SK-N-MC (cell line): Measurements from ENCODE around the gene RBM5.

Experiments
- DNase-seq: peaks from one replicate; pipeline ENCODE4 v3.0.0-alpha.2; 2011; ENCODE audit warnings: low read depth, low spot score
- H3K27ac ChIP-seq: fragments of 200-600 bp; sonication (generic); 2 replicates; pipeline ENCODE4 v1.5.1; 2016; ENCODE audit warnings: mixed run types
- H3K36me3 ChIP-seq: fragments of 200-600 bp; sonication (generic); 2 replicates; pipeline ENCODE4 v1.6.1; 2017; ENCODE audit warnings: antibody characterized with exemption, low read length, mixed read lengths; ENCODE audit not compliant: insufficient read depth
- H3K4me3 ChIP-seq: fragments of 200-600 bp; sonication (generic); 2 replicates; pipeline ENCODE4 v1.5.1; 2016
- H3K9ac ChIP-seq: fragments of 200-600 bp; sonication (generic); 2 replicates; pipeline ENCODE4 v1.8.0; 2017; ENCODE audit warnings: mixed run types, mixed read lengths; ENCODE audit not compliant: insufficient read length
- H3K9me3 ChIP-seq: fragments of 200-600 bp; sonication (generic); 2 replicates; pipeline ENCODE4 v1.6.1; 2017; ENCODE audit warnings: low read depth, mild to moderate bottlenecking, antibody characterized with exemption, low read length, moderate library complexity, mixed read lengths
- EZH2 ChIP-seq: fragments of 200-600 bp; sonication (generic); IDR thresholded peaks from one replicate; pipeline ENCODE4 v1.6.1; 2017; ENCODE audit warnings: antibody characterized with exemption
- FOXP2 ChIP-seq: optimal IDR thresholded peaks from 2 replicates; pipeline ENCODE3; 2011; ENCODE audit warnings: mild to moderate bottlenecking, moderate library complexity; ENCODE audit not compliant: insufficient read depth; ENCODE audit errors: extremely low read length, control extremely low read depth
- POLR2AphosphoS5 ChIP-seq: IDR thresholded peaks from 2 replicates; pipeline ENCODE4 v1.6.1; 2012; ENCODE audit warnings: mild to moderate bottlenecking, low read depth, low read length, borderline replicate concordance

The RBM5 gene

DNA sequence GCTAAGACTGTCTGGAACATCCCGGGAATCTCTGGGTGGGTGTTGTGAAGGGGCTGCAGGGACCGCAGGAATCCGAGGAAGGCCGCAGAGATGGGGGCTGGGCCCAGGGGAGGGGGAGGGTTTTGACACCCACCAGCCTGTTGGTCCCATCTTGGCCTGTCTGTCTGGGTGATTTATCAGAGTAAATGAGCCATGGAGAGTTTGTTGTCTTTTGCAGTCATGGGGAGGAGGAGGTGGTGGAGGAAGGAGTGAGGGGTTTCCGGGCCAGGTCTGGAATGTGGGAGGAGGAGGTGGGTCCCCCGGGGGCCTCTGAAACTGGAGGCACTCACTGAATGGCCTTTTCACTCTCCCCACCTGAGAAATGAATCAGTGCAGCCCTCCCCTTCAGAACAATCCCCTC, 77.9 kb downstream of the RBM5 start:
- Histone ChIP-seq H3K9ac (no peak overlapping the region), H3K27ac (no peak overlapping the region), H3K36me3 (no peaks in the 10 kb centered on the region), H3K4me3 (no peak overlapping the region), H3K9me3 (no peaks in the 10 kb centered on the region)
- no peak for DNase-seq
- TF ChIP-seq FOXP2 (no peak), POLR2AphosphoS5 (no peak), EZH2 (no peak)

DNA sequence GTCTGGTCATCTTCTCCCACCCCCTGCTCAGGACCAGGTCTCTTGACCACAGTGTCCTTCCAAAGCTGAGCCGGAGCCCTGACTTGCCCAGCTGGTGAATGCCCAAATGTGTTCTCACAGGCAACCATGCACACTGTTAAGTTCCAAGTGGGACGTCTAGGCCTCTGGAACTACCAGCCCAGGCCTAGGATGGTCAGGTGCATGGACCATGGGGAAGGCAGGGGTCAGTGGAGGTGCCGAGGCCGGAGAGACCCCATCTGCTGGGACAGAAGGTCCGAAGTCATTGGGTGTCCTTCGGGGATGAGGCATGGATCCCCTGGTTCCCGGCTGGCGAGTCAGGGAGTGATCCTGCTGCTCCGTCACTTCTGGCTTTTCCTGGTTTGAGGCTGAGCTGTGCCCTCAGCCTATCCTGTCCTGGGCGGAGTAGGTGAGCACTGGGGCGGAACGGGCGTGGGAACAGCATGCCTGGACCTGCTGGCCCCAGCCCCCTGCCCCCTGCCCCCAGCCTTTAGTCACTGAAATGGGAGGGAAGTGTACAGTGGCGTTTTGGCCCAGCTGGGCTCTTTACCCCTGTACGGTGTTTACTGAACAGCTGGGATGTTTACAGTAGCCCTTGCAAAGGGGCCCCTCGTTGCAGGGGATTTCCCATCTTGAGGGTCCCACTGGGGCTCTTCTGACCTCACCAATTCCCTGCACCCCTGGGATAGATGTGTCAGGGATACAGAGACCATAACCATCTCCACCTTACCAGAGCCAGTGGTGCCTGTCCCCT, 78.5 kb downstream of the RBM5 start:
- no peak overlapping the region for H3K27ac ChIP-seq
- no peak overlapping the region for H3K9ac ChIP-seq
- H3K9me3 ChIP-seq: no peaks in the 10 kb centered on the region
- no peak overlapping the region for H3K4me3 ChIP-seq
- no peak for DNase-seq
- no peak for TF ChIP-seq POLR2AphosphoS5
- TF ChIP-seq FOXP2: no peak
- TF ChIP-seq EZH2: no peak
- no peaks in the 10 kb centered on the region for H3K36me3 ChIP-seq

- no peak overlapping the region for H3K9ac ChIP-seq
- DNase-seq: no peak
- no peaks in the 10 kb centered on the region for H3K9me3 ChIP-seq
- no peak for TF ChIP-seq EZH2
- TF ChIP-seq POLR2AphosphoS5: no peak
- TF ChIP-seq FOXP2: no peak
- no peak overlapping the region for H3K27ac ChIP-seq
- no peak overlapping the region for H3K4me3 ChIP-seq
- H3K36me3 ChIP-seq: no peaks in the 10 kb centered on the region
Observed at GRCh38 chr3:50167841-50168209, 79.1 kb downstream of the RBM5 start.

DNA sequence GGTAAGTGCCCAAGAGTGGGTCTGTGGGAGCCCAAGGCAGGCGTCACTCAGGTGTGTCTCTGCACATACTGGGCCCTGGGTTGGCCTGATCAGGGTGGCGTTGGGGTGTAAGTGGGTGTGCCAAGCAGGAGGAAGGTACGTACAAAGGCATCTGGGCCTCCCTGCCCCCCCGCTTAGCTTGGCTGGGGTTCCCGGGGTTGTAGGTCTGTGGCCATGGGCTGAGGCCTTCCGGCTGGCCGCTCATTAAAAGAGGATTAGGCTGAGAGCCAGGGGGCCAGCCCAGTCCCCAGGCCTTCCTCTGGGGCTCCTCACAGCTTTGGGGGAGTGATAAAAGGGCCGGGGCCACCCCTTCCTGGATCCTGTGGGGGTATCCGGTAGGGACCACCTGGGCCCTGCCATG, 79.7 kb downstream of the RBM5 start:
- TF ChIP-seq POLR2AphosphoS5: no peak
- Histone ChIP-seq H3K27ac (no peak overlapping the region), H3K9me3 (no peaks in the 10 kb centered on the region), H3K4me3 (no peak overlapping the region), H3K36me3 (no peaks in the 10 kb centered on the region), H3K9ac (no peak overlapping the region)
- no peak for DNase-seq
